OCI-LY1 (cell line): Measurements from ENCODE around the gene MMP11.
A peak's percentile ranks its signal among the peaks of the same experiment; 100 is the strongest.

ENCODE experiments used
- H2AFZ ChIP-seq: fragments of 200-600 bp; sonication (generic), shearing (Covaris generic); 2 replicates; pipeline ENCODE4 v1.6.0; 2014; ENCODE audit warnings: antibody characterized with exemption, mild to moderate bottlenecking, low read length
- H3F3A ChIP-seq: fragments of 200-600 bp; sonication (generic), shearing (Covaris generic); 2 replicates; pipeline ENCODE4 v1.6.0; 2014; ENCODE audit warnings: mild to moderate bottlenecking, antibody characterized with exemption, low read length, moderate library complexity; ENCODE audit not compliant: insufficient read depth
- H3K27ac ChIP-seq: fragments of 200-600 bp; sonication (generic); 2 replicates; pipeline ENCODE4 v1.5.1; 2014; ENCODE audit warnings: low read length, mixed run types, mild to moderate bottlenecking, low read depth; ENCODE audit not compliant: poor library complexity, severe bottlenecking
- H3K27me3 ChIP-seq: fragments of 200-600 bp; sonication (generic); 2 replicates; pipeline ENCODE4 v1.6.0; 2014; ENCODE audit warnings: antibody characterized with exemption, mild to moderate bottlenecking, low read length, moderate library complexity; ENCODE audit not compliant: insufficient read depth
- H3K36me3 ChIP-seq: fragments of 200-600 bp; sonication (generic); 2 replicates; pipeline ENCODE4 v1.6.1; 2014; ENCODE audit warnings: mild to moderate bottlenecking, antibody characterized with exemption, low read length, moderate library complexity, mixed read lengths; ENCODE audit not compliant: insufficient read depth
- H3K4me1 ChIP-seq: fragments of 200-600 bp; sonication (generic); 2 replicates; pipeline ENCODE4 v1.5.1; 2014; ENCODE audit warnings: mild to moderate bottlenecking, low read length, moderate library complexity; ENCODE audit not compliant: insufficient read depth, severe bottlenecking
- H3K4me2 ChIP-seq: fragments of 200-600 bp; sonication (generic), shearing (Covaris generic); 2 replicates; pipeline ENCODE4 v1.6.1; 2014; ENCODE audit warnings: low read length
- H3K4me3 ChIP-seq: fragments of 200-600 bp; sonication (generic); 2 replicates; pipeline ENCODE4 v1.5.1; 2014; ENCODE audit warnings: low read length, low read depth, mild to moderate bottlenecking, mixed read lengths; ENCODE audit not compliant: poor library complexity, severe bottlenecking
- H3K79me2 ChIP-seq: fragments of 200-600 bp; shearing (Covaris generic); 2 replicates; pipeline ENCODE4 v1.6.1; 2016; ENCODE audit warnings: mixed run types, low read length, mixed read lengths; ENCODE audit not compliant: insufficient read depth
- H3K9ac ChIP-seq: fragments of 200-600 bp; sonication (generic), shearing (Covaris generic); 2 replicates; pipeline ENCODE4 v1.6.1; 2014; ENCODE audit warnings: mild to moderate bottlenecking, low read length, mixed read lengths
- H3K9me2 ChIP-seq: fragments of 200-600 bp; sonication (generic), shearing (Covaris generic); 2 replicates; pipeline ENCODE4 v1.6.1; 2014; ENCODE audit warnings: low read depth, mild to moderate bottlenecking, low read length, mixed read lengths
- H3K9me3 ChIP-seq: fragments of 200-600 bp; shearing (Covaris generic); 2 replicates; pipeline ENCODE4 v1.6.1; 2014; ENCODE audit warnings: low read length, mixed read lengths
- H4K20me1 ChIP-seq: fragments of 200-600 bp; sonication (generic), shearing (Covaris generic); 2 replicates; pipeline ENCODE4 v1.6.0; 2016; ENCODE audit warnings: mild to moderate bottlenecking, low read length; ENCODE audit not compliant: insufficient read depth
- EZH2 ChIP-seq: fragments of 200-600 bp; sonication (generic), shearing (Covaris generic); IDR thresholded peaks from 2 replicates; pipeline ENCODE4 v1.8.0; 2017; ENCODE audit warnings: borderline replicate concordance, mixed run types, mild to moderate bottlenecking, antibody characterized with exemption, low read length, moderate library complexity, mixed read lengths
- TF ChIP-seq, protein P1 (sequence below): fragments of 200-600 bp; sonication (generic), shearing (Covaris generic); IDR thresholded peaks from 2 replicates; pipeline ENCODE4 v1.5.1; 2017; ENCODE audit warnings: mild to moderate bottlenecking, antibody characterized with exemption, low read length, moderate library complexity, mixed read lengths

The MMP11 gene

DNA sequence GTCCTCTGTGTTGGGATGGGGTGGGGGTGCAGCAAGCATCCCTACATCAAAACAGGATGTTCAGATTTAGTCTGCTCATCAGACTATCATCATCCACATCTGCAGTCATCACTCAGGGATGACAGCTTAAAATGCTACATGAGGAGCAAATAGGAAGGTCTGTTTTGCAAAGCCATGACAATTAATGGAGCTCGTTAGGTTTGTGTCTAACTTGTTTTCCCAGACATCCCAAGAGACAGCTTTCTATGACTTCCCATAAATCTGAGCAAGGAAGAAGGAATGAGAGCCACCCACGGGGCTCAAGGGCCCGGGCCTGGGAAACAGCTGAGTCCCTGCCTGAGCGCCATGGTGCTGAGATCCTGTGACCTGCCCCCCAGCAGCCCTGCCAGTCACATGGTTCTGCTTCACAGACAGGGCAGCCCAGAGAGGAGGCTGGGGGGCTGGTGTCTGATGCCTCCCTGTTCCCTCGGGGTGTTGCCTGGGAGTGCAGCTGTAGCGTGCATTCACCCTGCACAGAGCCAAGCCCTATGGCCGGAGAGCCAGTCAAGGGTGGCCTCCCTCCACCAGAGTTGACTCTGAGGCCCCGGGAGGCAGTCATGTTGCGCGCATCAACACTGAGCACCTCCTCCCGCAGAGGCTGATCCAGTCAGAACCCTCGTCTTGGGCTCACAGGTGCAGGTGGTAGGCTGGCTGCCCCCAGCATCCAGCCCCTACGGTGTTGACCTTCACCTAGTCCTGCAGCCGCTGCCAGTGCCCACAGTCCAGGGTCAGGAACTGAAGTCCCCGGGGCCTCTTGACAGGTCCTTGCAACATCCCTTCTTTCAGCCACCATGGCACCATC is 54.1 kb downstream of the MMP11 start:
- no peak overlapping the region for H3K9ac ChIP-seq
- peaks cover 9% of the 10 kb centered on the region for H3K4me1 ChIP-seq
- no peaks in the 10 kb centered on the region for H3K9me3 ChIP-seq
- peaks cover 7% of the 10 kb centered on the region; the same call in 1 of the 2 replicates for H3K79me2 ChIP-seq
- TF ChIP-seq, protein P1, sequence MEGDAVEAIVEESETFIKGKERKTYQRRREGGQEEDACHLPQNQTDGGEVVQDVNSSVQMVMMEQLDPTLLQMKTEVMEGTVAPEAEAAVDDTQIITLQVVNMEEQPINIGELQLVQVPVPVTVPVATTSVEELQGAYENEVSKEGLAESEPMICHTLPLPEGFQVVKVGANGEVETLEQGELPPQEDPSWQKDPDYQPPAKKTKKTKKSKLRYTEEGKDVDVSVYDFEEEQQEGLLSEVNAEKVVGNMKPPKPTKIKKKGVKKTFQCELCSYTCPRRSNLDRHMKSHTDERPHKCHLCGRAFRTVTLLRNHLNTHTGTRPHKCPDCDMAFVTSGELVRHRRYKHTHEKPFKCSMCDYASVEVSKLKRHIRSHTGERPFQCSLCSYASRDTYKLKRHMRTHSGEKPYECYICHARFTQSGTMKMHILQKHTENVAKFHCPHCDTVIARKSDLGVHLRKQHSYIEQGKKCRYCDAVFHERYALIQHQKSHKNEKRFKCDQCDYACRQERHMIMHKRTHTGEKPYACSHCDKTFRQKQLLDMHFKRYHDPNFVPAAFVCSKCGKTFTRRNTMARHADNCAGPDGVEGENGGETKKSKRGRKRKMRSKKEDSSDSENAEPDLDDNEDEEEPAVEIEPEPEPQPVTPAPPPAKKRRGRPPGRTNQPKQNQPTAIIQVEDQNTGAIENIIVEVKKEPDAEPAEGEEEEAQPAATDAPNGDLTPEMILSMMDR: no peak
- no peak for TF ChIP-seq EZH2
- H3K36me3 ChIP-seq: peaks cover 97% of the 10 kb centered on the region
- H3K27ac ChIP-seq: peak overlapping the region; percentile 79
- H3K9me2 ChIP-seq: no peaks in the 10 kb centered on the region
- H3K4me2 ChIP-seq: no peak overlapping the region
- no peaks in the 10 kb centered on the region for H4K20me1 ChIP-seq
- H3K4me3 ChIP-seq: no peak overlapping the region
- no peak overlapping the region for H2AFZ ChIP-seq
- H3F3A ChIP-seq: no peaks in the 10 kb centered on the region
- H3K27me3 ChIP-seq: no peaks in the 10 kb centered on the region

DNA sequence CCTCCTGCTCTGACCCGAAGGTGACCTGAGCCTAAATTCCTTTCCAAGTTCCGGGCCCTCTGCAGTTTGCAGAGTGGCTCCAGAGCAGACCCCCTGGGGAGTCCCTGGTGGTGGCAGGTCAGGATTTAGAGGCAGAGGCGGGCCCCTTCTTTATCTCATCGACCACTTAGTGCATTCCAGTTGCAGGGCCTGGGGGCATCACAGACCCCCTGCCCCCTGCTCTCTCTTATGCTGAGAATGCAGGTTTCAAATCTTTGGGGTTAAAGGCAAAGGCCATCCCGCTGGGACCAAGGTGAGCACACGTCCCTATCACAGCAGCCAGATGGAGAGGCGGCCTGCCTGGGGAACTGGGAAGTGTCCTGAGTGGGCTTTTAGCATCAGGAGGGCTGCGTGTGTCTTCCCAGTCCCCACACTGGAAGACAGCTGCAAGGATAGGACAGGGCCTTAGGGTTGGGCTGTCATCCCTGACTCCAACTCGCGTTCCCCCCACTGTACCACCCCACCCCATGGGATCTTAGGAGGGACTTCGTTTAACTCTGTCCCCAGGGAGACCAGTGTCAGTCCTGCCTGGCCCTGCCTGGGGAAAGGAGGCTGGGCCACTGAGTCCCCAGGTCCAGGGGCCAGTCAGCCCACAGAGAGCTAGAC is 54.8 kb downstream of the MMP11 start:
- no peak overlapping the region for H3K4me3 ChIP-seq
- H2AFZ ChIP-seq: no peak overlapping the region
- H3K27ac ChIP-seq: peak overlapping the region; percentile 79
- H3K9ac ChIP-seq: no peak overlapping the region
- H4K20me1 ChIP-seq: no peaks in the 10 kb centered on the region
- H3K79me2 ChIP-seq: peaks cover 7% of the 10 kb centered on the region; the same call in 1 of the 2 replicates
- H3K36me3 ChIP-seq: peaks cover 97% of the 10 kb centered on the region
- H3K9me3 ChIP-seq: no peaks in the 10 kb centered on the region
- no peak overlapping the region for H3K4me2 ChIP-seq
- TF ChIP-seq, protein P1: no peak
- no peak for TF ChIP-seq EZH2
- peaks cover 9% of the 10 kb centered on the region for H3K4me1 ChIP-seq
- H3K9me2 ChIP-seq: no peaks in the 10 kb centered on the region
- H3F3A ChIP-seq: no peaks in the 10 kb centered on the region
- H3K27me3 ChIP-seq: no peaks in the 10 kb centered on the region

DNA sequence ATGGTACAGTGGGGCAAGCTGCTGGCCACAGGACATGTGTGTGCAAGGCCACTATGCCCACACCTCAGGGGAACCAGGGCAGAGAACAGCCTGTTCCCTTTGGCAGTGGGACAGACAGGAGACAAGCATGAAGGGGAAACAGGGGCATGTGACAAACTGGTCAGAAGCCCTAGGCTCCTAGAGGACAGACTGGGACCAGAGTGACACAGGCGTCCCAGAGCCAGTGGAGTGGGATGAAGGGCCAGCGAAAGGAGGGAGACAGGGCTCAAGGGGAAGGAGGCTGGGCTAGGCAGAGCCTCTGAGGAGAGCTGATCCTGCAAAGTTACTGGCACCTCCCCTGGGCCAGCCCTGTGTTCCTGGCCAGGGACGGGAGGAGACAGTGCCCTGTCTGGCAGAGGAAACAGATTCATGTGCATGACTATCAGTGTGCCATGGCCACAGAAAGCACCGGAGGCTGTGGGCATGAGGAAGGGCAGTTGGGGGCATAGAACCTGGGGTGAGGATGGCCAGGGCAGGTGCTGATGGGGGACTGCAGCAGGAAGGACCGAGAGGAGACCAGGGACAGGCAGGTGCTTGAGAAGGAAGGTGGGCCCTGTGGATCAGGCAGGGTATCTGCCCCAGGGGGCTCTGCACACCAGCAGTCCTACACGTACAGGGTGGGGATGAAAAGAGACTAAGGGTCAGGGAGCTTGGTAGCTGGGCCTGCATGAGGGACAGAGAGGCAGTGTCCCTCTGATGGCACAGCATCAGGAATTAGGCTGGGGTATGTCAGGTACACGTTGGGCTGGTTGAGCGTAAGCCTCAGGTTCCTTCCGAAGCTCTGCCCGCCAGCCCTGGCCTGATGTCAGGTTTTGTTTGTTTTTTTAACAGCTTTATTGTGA is 56.4 kb downstream of the MMP11 start:
- no peak overlapping the region for H3K27ac ChIP-seq
- H3K4me1 ChIP-seq: peaks cover 9% of the 10 kb centered on the region
- peaks cover 97% of the 10 kb centered on the region for H3K36me3 ChIP-seq

More for the DNA sequence above, 56.4 kb downstream of the MMP11 start:
- Histone ChIP-seq H3K4me2 (no peak overlapping the region), H3K27me3 (no peaks in the 10 kb centered on the region), H3F3A (no peaks in the 10 kb centered on the region), H3K9me3 (no peaks in the 10 kb centered on the region), H4K20me1 (no peaks in the 10 kb centered on the region), H3K79me2 (peaks cover 7% of the 10 kb centered on the region; the same call in 1 of the 2 replicates), H3K9ac (no peak overlapping the region), H3K4me3 (no peak overlapping the region), H2AFZ (no peak overlapping the region), H3K9me2 (no peaks in the 10 kb centered on the region)
- no peak for TF ChIP-seq EZH2
- TF ChIP-seq, protein P1: no peak
